ENCODE measurements around the gene EPHA7.

DNA sequence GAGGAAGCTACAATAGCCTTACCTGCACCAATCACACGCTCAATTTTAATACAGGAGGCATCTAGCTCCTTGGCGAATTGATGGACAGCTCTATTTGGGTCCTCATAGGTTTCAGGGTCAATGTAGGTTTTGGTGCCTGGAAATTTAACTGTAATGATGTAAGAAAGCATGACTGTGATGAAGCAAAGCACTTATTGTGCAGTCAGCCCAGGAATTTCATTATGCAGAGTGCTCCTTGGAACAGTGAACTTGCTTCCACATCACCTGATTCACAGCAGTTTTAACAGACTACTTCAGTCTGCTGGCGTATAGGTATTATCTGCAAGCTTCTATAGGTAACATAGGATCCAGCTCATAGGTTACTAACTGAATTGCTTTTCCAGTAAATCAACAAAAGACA is 160.0 kb downstream of the EPHA7 start:
- TF ChIP-seq EZH2 (IDR thresholded peaks at IDR 0.05; ENCODE audit: borderline replicate concordance, low read depth, low read length, severe bottlenecking) (no peak), POLR2AphosphoS5 (IDR thresholded peaks at IDR 0.05; ENCODE audit: insufficient read depth, low read depth, low read length) (no peak), POLR2A (IDR thresholded peaks at IDR 0.05; ENCODE audit: low read depth, low read length) (no peak), MYC (IDR thresholded peaks at IDR 0.05; ENCODE audit: low read depth, low read length) (no peak)
- TF ChIP-seq, protein P1, sequence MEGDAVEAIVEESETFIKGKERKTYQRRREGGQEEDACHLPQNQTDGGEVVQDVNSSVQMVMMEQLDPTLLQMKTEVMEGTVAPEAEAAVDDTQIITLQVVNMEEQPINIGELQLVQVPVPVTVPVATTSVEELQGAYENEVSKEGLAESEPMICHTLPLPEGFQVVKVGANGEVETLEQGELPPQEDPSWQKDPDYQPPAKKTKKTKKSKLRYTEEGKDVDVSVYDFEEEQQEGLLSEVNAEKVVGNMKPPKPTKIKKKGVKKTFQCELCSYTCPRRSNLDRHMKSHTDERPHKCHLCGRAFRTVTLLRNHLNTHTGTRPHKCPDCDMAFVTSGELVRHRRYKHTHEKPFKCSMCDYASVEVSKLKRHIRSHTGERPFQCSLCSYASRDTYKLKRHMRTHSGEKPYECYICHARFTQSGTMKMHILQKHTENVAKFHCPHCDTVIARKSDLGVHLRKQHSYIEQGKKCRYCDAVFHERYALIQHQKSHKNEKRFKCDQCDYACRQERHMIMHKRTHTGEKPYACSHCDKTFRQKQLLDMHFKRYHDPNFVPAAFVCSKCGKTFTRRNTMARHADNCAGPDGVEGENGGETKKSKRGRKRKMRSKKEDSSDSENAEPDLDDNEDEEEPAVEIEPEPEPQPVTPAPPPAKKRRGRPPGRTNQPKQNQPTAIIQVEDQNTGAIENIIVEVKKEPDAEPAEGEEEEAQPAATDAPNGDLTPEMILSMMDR (IDR thresholded peaks at IDR 0.05; ENCODE audit: extremely low read depth in 1 of 2, insufficient read depth in 1 of 2, low read depth in 1 of 2, low read length in 2 of 2) = no peak

All from endothelial cell of umbilical vein (primary cell).